ENCODE results near the gene RNPC3.
"Not testable (repeated sequence)": the region's sequence is repeated elsewhere in the genome, so short reads cannot be mapped to it uniquely, and the experiment has no call there.

Gene RNPC3

GRCh38 chr1:103561124-103561523 lies 35.6 kb downstream of the RNPC3 start:
- not testable (repeated sequence) for DNase-seq

GRCh38 chr1:103561643-103562395 lies 36.3 kb downstream of the RNPC3 start:
- no peak for DNase-seq

GRCh38 chr1:103563056-103563455 lies 37.6 kb downstream of the RNPC3 start:
- no peak for DNase-seq

GRCh38 chr1:103569493-103569892 lies 44.0 kb downstream of the RNPC3 start:
- DNase-seq: no peak

- not testable (repeated sequence) for DNase-seq
These were observed 45.8 kb downstream of the RNPC3 start, which contains the start of gene AMY2B for GRCh38 chr1:103571289-103571688. Gene AMY2B, plus strand, starts transcription at chr1:103571589. Its CDS starts 14 bp downstream, at chr1:103571603.

GRCh38 chr1:103576065-103576464 lies 50.6 kb downstream of the RNPC3 start:
- no peak for DNase-seq

- DNase-seq: not testable (repeated sequence)
These were observed 51.3 kb downstream of the RNPC3 start for GRCh38 chr1:103576784-103577183.

GRCh38 chr1:103582464-103582863 lies 57.0 kb downstream of the RNPC3 start:
- no peak for DNase-seq

- no peak for DNase-seq
These were observed 58.4 kb downstream of the RNPC3 start for GRCh38 chr1:103583887-103584286.

- DNase-seq: no peak
These were observed 59.0 kb downstream of the RNPC3 start for GRCh38 chr1:103584537-103584936.

GRCh38 chr1:103602740-103603139 lies 77.2 kb downstream of the RNPC3 start:
- DNase-seq: not testable (repeated sequence)

All from NCI-H146 (cell line).